IPS-NIHi7 (cell line): ENCODE results near the gene DNAJC22.
"Not testable (repeated sequence)": the region's sequence is repeated elsewhere in the genome, so short reads cannot be mapped to it uniquely, and the experiment has no call there.

ENCODE experiments used
- DNase-seq: peaks from one replicate; pipeline ENCODE4 v3.0.0; 2012; ENCODE audit warnings: mixed read lengths; ENCODE audit errors: extremely low spot score

Gene DNAJC22

GRCh38 chr12:49370539-49370938, 23.9 kb downstream of the DNAJC22 start:
- no peak for DNase-seq

GRCh38 chr12:49375406-49375805, 28.7 kb downstream of the DNAJC22 start:
- no peak for DNase-seq

GRCh38 chr12:49377386-49377785, 30.7 kb downstream of the DNAJC22 start:
- no peak for DNase-seq

GRCh38 chr12:49380184-49380583, 33.5 kb downstream of the DNAJC22 start:
- DNase-seq = not testable (repeated sequence)

GRCh38 chr12:49388682-49389386, 42.1 kb downstream of the DNAJC22 start:
- peak; percentile 86 for DNase-seq

- no peak for DNase-seq
Observed at GRCh38 chr12:49389387-49389703, 42.7 kb downstream of the DNAJC22 start.

GRCh38 chr12:49397000-49397399, 50.3 kb downstream of the DNAJC22 start:
- DNase-seq = no peak

GRCh38 chr12:49400304-49400703, 53.6 kb downstream of the DNAJC22 start:
- no peak for DNase-seq
